HG03432 (cell line): ENCODE results near the gene FEZF1.
"Not testable (repeated sequence)": the region's sequence is repeated elsewhere in the genome, so short reads cannot be mapped to it uniquely, and the experiment has no call there.

ENCODE experiments used
- ATAC-seq: cut with Tn5 transposase; IDR thresholded peaks from one replicate; pipeline ENCODE4 v1.9.1; 2021; ENCODE audit warnings: mild to moderate bottlenecking, moderate library complexity; ENCODE audit not compliant: unreplicated experiment

Gene FEZF1

GRCh38 chr7:122309421-122309820 is 4.9 kb upstream of the FEZF1 start:
- no peak for ATAC-seq

- no peak for ATAC-seq
Measured at GRCh38 chr7:122307228-122307621, 2.7 kb upstream of the FEZF1 start.

GRCh38 chr7:122306320-122307227 is 2.0 kb upstream of the FEZF1 start:
- no peak for ATAC-seq

GRCh38 chr7:122305475-122306319 is 1.1 kb upstream of the FEZF1 start:
- no peak for ATAC-seq

GRCh38 chr7:122304996-122305421 is 459 bp upstream of the FEZF1 start:
- ATAC-seq, result no peak

GRCh38 chr7:122303531-122304318 is 825 bp downstream of the FEZF1 start:
- ATAC-seq, result no peak

- no peak for ATAC-seq
Measured at GRCh38 chr7:122302761-122303530, 1.6 kb downstream of the FEZF1 start.

GRCh38 chr7:122301858-122302760 is 2.4 kb downstream of the FEZF1 start:
- no peak for ATAC-seq

GRCh38 chr7:122300956-122301833 is 3.4 kb downstream of the FEZF1 start:
- no peak for ATAC-seq

GRCh38 chr7:122300211-122300932 is 4.2 kb downstream of the FEZF1 start:
- ATAC-seq, result no peak

- no peak for ATAC-seq
Measured at GRCh38 chr7:122299624-122300210, 4.8 kb downstream of the FEZF1 start.

GRCh38 chr7:122298618-122299017 is 5.9 kb downstream of the FEZF1 start:
- no peak for ATAC-seq

- no peak for ATAC-seq
Measured at GRCh38 chr7:122298131-122298530, 6.4 kb downstream of the FEZF1 start.

- ATAC-seq, result no peak
Measured at GRCh38 chr7:122291189-122291588, 13.4 kb downstream of the FEZF1 start.

GRCh38 chr7:122290476-122290875 is 14.1 kb downstream of the FEZF1 start:
- ATAC-seq, result no peak

- ATAC-seq, result no peak
Measured at GRCh38 chr7:122289426-122289825, 15.1 kb downstream of the FEZF1 start.

GRCh38 chr7:122284608-122285007 is 19.9 kb downstream of the FEZF1 start:
- not testable (repeated sequence) for ATAC-seq
